GM18511 (cell line): Measurements from ENCODE around the gene B4GALNT3.

ENCODE experiments used
- ATAC-seq: cut with Tn5 transposase; IDR thresholded peaks from one replicate; pipeline ENCODE4 v1.9.1; 2021; ENCODE audit warnings: mild to moderate bottlenecking, moderate library complexity; ENCODE audit not compliant: unreplicated experiment

B4GALNT3 gene

DNA sequence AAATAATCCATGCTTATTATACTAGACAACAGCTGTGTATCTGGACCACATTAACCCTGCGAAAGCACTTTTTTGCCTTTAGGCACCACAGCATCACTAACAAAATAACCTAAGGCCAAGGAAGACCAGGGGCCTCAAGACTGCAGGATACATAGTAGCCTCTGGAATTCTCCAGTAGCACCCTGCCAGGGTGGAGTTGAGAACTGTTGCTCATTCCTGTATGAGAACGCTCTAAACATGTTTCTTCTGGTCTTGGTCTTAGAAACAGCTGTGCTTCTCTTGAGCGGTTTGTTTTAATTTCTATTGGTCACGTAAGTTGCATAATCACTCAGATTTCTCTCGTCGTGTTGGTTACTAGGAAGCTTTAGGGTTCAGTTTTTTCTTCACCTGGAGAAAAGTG is 7.9 kb downstream of the B4GALNT3 start:
- no peak for ATAC-seq

DNA sequence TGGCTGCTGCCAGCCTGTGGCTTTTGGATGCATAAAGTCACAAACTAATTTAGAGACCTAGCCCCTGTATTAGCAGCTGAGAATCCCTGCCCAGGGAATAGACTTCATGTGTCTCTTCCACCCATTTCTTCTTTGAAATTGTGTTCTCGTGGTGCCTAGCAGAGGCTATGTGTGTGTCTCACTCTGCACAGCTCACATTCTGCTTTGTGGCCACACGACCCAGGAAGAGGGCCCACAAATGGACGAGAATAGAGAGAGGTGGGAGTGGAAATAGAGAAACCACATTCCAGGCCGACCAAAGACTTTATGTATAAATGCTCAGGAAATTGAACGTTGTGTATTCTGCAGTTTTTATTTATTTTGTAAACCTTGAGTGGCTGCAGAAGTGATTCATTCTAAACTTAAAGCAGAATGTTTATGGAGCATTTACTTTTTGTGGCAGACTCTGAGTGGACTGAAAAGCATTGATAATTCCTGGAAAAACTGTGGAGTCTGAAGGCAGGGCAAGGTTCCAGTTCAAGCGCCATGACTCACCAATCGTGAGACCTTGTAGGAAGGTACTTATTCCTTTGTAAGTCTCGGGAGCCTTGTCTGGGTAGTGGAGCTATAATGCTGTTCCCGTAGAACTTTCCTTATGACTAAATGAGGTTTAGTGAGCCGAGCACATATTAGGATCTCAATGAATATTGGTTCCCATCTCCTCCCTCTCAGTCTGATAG is 9.1 kb downstream of the B4GALNT3 start:
- ATAC-seq: no peak

DNA sequence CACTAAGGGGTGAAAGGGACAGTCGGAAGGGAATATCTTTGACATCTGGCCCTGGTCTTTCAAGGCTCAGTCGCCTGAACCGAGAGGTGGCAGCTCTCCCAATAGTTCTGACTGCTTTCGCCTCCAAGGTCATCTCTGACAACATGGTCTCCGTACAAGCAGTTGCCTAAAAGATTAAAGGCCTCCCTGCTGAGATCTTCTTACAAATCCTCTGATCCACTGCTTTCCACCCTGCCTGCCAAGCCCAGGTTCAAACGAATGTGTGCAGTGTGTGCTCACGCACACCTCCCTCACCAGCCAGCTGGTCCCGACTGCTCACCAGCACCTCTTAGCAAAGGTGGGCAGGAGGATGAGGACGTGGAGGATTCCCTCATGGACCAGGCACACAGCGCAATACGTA is 10.4 kb downstream of the B4GALNT3 start:
- ATAC-seq: no peak

DNA sequence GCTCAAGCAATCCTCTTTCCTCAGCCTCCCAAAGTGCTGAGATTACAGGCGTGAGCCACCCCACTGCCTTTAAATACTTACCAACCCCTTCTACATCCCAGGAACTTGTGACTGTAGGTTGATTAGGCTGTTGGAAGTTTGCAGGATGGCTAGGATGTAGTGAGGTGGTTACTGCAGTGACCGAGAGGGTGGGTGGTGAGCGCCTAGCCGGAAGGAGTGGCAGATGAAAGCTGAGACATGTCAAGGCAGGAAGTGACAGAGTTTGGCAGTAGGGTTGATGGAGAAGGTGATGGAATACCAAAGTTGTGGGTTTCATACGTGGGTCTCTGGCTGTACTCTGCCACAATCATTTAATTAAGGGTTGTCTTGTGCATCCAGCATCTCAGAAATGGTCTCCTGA is 13.5 kb downstream of the B4GALNT3 start:
- no peak for ATAC-seq

DNA sequence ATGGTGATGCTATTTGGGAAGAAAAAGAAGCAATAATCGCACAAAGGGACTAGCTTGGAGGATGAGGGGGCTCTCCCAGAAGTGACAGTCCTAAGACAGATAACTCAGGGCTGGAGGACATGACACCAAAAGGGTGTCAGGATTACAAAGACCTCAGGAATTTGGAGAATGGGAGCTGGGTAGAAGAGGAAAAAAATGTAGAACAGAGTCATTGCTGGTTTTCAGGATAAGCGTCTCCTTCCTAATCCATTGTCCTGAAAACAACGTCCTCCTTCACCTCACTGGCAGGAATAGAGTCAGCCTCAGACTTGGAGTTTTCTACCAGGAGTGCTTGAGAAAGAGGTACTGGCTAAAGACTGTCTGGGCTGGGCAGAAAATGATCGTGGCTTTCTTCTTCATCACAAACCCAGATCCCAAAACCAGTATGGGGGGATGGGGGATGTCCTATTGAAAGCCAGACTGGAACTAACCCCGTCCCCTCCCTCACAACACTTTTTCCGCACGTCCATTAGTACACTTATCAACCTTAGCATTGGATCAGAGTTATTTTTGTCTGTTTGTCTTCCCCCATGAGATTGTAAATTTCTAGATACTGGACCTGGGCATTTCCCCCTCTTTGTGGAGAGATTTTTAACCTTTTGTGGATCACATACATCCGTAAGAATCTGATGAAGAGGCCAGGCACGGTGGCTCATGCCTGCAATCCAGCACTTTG is 14.3 kb downstream of the B4GALNT3 start:
- no peak for ATAC-seq

DNA sequence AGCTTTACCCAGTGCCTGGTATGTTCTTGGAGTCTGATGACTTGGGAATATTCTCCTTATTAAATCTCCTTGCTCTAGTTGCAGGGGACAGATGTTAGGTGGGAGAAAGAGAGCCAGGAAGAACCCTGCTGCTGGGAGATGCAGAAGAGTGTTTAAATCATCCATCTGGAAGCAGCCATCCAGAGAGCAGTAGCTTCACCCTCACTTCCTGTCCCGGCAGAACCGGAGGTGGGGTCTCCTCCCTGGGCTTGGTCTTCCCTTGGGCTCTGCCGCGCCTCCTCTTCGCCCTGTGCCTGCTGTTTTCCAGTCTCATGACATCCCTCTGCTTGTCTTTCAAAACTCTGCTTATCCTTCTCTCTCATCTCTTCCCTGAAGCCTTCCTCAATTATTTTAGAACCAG is 15.5 kb downstream of the B4GALNT3 start:
- ATAC-seq: no peak

DNA sequence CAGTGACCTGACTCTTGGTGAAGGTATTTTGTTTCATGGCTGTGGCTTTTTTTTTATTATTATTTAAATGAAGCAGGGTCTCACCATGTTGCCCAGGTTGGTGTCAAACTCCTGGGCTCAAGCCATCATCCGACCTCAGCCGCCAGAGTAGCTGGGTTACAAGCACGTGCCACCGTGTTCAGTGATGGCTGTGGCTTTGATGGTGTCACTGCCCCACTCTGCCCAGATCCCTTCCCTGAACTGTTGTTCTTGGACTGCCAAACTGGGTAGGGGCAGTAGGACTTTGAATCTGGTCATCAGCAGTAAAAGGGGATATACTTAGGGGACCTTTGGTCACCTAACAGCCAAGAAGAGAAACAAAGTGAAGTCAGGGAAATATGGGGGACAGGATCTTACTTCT is 19.4 kb downstream of the B4GALNT3 start:
- ATAC-seq: no peak

DNA sequence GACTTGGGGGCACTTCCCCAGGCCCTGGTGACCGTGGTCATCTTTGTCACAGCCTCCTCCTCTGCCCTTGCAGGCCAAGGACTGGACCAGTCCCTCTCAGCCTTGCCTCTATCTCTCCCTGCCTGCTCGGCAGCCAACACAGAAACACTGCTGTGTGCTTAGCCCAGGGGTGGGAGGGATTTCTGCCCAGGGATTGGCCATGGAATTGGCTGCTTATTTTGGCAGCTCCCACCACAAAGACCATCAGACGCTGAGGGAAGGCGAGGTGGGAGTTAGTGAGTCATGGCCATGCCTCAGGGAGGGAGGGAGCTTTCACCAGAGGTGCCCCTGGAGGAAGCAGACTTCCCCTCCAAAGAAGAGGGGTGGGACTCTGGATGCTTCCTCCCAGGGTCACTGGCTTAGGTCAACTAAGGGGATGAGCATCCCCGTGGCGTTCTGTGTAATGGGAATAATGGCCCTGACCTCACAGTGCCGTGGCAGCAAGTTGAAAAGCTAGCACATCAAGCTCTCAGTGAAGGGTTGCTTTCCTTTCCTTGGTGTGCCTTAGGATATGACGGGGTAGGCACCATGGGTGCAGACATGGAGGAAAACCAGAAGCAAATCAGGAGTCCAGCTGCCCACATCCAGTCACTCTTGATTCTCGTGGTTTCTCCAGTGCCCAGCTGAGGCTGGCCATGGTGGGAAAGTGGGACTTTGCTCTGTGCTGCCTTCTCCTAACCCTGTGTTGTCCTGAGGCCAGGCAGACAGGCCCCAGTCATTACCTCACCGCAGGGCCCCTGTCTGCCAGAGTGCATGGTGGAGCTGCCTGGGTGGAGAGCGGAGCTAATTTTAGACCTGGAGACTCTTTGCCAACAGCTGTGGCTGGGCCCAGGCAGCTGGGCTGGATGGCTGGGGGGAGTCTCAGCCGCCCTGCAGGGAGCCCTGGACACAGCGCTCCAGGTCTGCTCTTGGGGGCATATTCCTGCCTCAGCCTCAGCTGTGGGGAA is 21.4 kb downstream of the B4GALNT3 start:
- ATAC-seq: no peak

DNA sequence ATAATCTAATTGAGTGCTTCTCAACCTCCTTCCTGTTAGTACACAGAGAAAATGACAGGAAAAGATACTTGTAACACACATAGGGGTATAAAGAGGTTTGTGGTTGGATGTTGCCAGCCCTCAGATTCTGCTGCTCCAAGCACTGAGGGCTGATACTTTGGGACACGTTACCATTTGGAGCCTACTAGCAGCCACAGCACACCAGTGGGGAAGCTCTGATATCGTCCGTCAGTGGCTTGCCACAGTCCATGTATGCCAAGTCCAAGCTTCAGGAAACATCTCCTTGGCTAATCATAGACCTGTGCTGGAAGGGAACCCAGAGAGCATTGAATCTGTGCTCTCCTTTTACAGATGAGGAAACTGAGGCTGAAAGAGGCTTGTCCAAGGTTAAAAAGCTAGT is 22.3 kb downstream of the B4GALNT3 start:
- no peak for ATAC-seq

DNA sequence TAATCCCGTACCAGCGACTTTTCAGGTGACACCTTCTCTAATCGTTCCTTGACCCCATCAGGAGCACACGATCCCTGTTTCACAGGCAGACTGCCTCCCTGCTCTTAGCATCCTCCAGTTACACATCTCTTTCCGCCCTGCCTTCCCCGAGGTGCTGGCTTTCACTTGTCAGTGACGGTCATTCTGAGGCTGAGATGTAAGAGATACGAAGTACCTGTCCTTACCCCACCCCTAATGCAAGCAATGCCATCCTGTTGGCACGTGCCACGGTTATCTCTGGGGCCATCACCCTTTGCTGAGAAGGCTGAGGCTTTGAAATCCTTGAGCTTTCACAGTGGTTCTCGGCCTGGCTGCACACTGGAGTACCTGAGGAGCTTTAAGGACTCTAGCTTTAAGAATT is 24.4 kb downstream of the B4GALNT3 start:
- no peak for ATAC-seq

DNA sequence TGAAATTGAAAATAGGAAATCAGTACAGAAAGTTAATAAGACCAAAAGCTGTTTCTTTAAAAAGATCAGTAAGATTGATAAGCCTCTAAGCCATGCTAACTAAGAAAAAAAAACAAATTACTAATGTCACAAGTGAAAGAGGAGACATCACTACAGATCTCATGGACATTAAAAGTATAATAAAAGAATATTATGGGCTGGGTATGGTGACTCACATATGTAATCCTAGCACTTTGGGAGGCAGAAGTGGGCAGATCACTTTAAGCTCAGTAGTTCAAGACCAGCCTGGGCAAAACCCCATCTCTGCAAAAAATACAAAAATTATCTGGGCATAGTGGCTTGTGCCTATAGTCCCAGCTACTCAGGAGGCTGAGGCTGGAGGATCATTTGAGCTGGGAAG is 30.5 kb downstream of the B4GALNT3 start:
- no peak for ATAC-seq

DNA sequence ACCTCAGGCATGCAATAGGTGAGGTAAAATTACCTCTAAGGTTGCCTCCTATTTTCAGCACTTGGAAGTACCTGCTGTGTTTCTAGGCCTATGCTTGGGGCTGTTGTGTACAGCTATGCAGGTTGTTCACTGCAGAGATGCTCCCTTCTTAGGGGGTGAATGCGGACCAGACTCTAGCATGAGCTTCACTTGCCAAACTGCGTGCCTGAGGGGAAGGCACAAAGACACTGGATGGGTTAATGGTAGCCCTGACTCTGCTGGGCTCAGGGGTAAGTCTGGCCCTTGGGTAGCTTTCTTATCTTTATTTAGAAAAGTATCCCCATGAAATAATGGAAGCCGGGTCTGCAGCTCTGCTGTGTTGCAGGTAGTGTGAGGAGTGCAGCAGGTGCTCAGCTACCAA is 35.7 kb downstream of the B4GALNT3 start:
- no peak for ATAC-seq

DNA sequence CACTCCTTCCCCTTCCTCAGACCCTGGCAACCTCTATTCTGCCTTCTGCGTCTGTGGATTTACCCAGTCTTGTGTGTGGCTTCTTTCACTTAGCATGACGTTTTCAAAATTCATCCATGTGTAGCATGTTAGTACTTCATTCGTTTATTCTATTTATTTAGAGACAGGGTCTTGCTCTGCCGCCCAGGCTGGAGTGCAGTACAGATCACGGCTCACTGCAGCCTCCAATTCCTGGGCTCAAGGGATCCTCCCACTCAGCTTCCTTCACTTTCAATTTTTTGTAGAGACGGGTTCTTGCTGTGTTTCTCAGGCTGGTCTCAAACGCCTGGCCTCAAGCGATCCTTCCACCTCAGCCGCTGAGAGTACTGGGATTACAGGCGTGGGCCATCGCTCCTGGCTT is 37.0 kb downstream of the B4GALNT3 start:
- no peak for ATAC-seq

DNA sequence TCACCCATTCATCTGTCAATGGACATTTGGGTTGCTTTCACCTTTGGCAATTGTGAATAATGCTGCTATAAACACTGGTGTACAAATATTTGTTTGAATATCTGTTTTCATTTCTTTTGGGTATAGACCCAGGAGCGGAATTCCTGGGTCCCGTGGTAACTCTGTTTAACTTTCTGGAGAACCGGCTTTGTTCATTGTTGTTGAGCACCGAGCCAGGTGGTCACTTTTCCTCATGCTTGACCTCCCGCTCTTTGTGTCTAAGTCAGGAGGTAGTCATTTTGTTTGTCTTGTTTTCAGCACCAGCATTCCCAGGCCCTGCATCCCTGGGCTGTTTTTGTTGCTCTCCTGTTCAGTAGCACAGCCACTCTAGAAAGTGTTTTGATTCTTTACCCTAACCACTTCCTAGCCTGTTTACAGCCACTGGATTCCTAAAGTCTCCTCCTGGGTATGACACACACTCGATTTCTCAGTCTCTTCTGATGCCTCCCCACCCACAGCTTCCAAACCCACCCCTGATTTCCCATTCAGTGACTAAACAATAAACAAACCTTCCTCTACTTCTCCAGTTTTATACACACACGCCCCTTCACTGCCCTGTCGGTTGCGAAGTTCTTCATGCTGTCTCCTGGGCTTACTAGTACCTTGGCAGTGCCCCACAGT is 37.9 kb downstream of the B4GALNT3 start:
- ATAC-seq: no peak

DNA sequence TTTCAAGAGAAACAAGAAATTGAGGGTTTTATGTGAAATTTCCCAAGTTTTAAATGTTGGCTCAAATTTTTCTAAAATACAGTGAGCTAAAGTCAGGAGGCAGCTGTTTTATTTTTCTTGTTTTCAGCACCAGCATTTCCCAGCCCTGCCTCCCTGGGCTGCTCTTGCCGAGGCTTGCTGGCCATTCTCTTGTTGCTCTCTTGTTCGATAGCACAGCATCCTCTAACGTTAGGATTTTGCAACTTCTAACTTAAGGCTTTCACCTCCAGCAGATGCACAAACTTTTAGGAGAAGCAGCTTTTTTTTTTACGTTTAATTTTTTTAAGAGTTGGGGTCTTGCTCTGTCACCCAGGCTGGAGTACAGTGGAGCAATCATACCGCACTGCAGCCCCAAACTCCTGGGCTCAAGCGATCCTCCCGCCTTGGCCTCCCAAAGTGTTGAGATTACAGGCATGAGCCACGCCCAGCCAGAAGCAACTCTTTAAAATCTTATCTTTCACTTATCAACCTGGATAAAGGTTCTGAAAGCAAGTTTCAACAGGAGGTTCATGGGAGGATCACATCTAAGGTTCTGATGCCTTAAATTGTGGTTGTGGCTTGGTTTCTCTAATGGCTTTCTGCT is 40.2 kb downstream of the B4GALNT3 start:
- no peak for ATAC-seq

DNA sequence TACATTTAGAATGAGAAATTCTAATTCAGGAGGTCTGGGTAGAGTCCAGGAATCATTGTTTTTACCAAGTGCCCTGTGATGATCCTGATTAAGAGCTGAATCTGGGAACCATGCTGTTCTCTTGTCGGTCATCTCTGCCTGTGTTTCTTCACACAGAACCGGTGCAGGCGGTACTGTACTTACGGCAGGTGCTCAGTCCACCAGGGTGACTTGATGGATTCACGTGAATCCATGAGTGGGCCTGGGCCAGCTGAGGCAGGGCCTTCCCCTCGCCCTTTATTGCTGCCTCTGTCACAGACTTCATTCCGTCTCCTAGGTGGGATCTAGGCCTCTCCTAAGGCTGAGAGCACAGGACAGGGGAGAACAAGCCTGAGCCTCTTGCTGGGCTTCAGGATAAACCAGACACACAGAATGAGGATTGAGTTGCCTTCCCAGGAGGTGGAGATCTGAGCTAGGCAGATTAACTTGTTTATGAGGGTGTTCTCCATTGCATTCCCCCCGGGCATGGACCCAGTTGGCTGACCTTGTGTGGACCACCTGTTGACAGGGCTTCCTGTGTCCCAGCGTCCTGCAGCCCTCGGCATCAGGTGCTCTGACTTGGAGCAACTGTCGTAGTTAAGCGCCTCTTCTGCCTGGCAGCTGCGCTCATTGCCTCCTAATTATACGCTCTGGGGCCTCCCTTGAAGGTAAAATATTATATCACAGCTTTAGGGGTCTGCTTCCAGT is 42.1 kb downstream of the B4GALNT3 start:
- ATAC-seq: no peak

DNA sequence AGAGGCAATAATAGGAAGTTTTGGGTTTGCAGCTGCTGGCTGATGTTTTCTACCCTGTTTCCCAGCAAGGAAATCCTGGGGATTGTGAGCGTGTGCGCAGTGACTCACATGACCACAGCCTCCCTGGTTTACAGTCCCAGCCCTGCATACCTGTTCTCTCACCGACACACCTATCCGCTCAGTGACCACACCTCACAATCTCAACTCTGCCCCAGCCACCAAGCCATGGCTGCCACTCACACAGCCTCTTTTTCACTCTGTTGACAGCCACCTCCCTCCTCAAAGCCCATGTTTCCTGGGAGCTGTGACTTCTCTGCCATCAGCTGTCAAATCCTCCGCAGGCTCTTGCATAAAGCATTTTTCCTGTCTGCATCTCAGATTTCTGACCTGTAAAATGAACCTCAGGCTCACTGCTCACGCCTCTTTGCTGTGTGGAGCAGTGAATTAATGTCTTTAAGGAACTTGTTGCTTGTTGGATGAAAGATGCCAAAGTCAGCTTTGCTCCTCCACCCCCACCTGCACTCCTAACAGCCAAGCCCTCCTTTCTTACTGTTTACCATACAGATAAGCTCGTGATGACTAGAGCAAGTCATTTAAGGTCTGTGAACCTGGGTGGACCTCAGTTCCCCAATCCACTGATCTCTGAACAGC is 43.5 kb downstream of the B4GALNT3 start:
- ATAC-seq: no peak

DNA sequence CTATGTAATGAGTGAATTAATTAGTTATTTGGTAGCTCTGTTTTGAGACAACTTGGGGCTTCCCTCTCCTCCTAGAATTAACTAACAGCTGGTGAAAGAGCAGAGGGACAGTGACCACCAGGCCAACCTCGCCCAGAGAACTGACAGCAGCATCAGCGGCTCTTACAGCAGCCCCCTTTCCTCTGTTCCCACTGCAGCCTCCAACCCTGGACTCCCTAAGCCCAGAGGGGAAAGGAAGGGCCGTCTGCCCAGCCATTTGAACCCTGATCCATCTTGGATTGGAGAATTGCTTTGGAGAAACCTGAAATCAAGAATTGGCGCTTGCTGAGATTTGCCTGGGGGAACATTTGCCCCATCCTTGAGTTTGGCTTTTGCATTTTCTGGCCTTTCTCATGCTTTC is 45.5 kb downstream of the B4GALNT3 start:
- no peak for ATAC-seq

DNA sequence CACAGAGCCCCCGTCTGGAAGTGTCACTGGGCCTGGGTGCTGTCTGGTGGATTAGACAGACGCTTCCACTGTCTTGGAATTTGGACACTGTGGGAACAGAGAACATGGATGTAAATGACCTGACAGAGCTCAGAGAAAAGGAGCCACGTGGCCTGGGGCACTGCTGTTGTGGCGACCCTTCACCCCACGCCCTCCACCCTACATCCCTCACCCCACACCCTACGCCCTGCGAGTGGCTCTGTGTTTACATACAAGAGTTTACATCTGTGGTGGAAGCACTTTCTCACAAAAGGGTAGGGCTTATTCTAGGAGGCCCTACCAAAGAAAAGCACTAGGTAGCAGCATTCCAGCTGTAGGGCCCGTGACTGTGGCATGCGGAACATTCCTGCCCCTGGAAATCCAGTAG is 47.7 kb downstream of the B4GALNT3 start:
- ATAC-seq: no peak
